HG02884 (cell line): ENCODE data around the gene RIT1.

ENCODE experiments used
- ATAC-seq: cut with Tn5 transposase; IDR thresholded peaks from one replicate; pipeline ENCODE4 v1.9.1; 2021; ENCODE audit warnings: mild to moderate bottlenecking, moderate library complexity; ENCODE audit not compliant: unreplicated experiment

The RIT1 gene

DNA sequence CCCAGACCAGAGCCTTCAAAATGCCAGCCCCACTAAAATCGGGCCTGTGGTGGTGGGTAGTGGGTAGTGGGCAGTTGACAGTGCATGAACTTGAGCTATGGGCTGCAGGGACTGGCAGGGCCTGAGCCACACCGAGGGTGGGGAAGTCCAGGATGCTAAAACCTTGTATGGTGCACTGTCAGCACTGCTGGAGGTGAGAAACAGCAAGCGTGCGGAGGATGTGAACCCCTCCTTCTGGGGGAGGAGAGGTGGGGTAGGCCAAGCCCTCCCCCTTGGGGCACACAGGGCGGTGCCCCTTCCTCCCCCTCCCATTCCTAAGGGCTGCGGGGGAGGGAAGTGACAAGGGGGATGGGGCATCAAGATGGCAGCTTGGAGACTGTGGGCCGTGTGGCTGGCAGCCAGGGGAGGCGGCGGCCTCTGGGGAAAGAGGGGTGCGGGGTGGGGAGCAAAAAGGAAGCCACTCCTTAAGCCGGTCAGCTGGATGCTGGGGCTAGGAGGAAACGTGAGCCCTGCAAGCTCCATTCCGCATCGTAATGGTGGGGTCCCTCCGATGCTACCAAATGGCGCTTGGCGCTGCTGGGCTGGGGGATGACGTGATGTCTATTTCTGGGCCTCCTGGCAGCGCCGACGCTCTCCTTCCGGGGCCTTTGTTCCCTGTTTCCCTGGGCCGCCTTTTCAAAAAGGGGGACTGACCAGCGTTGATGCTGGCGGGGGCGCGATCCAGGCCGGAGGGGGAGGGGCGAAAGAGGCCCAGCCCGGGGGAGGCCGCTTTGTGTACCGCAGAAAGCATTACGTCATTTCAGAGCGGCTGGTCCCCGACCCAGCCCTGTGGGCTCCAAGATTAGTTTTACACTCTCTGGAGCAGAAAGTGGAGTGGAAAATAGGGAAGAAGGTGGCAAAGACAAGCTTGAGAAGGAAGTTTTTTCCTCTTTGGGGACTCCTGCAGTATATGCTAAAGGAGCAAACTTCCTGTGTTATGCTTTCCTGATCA is 51.0 kb downstream of the RIT1 start:
- ATAC-seq = no peak

DNA sequence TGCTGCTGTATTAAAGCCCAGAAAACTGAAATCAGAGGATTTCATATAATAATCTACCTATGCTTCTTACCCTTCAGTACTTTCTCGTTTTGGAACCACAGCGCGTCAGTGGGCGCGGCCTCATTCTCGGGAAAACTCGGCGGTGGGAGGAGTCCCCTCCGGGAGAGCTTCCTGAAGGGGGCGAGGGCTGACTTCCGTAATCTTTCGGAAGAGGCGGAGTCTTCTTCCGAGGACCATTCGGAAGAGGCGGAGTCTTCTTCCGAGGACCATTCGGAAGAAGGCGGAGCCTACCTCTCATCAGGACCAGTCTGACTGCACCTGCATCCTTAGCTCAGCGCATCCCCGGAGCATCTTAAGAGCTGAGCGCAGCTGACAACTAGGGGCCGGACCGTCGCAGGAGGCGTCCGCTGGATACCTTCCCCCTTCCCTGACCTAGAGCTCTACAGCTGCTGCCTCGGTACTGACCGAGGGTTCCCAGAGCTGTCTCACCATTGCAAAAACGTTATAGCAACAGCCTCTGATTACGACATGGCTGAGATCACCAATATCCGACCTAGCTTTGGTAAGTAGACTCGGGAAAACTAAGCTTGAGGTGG is 51.8 kb downstream of the RIT1 start, which contains the start of gene SYT11:
SYT11 (plus strand) TSS at position 334 of the 596 bp plus-strand sequence; CDS start at position 529, 195 bp downstream.
- peak; percentile 57 for ATAC-seq

DNA sequence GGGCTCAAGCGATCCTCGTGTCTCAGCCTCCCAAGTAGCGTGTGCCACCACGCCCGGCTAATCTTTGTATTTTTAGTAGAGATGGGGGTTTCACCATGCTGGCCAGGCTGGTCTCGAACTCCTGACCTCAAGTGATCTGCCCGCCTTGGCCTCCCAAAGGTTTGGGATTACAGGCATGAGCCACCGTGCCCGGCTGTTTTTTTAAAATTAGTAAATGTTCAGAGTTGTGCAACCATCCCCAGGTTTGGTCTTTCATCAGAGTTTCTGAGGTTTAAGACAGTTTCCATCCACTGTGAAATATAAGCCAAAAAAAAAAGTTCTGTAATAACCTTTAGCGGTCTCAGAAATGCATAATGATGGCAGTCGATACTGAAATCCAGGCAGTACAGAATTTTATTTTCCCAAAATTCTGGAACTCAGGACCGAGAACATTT is 52.3 kb downstream of the RIT1 start:
- ATAC-seq = no peak

DNA sequence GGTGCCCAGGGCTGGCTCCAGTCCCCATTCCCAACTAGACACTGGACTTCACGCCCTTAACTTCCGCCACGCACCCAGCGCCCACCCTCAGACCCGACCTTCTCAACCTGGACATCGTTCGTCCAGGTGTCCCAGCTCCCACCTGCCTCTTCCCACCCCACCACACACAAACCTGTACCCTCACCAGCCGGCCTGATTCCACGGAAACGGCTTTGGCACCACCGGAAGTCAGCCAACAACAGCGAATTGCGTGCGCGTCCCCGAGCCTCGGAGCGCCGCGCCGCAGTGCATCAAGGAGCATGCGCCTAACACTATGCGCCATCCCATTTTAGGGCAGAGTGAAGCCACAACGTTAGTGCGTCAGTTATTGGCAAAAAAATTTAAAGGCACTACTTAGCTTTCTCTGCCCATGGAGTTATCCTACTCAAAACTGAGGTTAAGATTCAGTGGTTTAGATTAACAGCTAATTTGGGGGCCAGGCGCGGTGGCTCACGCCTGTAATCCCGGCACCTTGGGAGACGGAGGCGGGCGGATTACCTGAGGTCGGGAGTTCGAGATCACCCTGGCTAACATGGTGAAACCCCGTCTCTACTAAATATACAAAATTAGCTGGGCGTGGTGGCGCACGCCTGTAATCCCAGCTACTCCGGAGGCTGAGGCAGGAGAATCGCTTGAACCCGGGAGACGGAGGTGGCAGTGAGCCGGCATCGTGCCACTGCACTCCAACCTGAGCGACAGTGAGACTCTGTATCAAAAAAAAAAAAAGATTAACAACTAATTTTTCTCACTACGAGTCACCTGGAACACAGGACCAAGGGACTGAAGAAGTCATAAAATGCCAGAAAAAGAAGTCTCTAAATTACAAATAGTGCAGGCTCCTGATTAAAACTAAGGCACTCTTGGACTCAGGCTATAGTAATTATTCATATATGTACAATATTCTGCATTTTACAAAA is 53.9 kb downstream of the RIT1 start, which contains the start of gene GON4L:
GON4L (minus strand) TSS at position 240 of the 956 bp plus-strand sequence. CDS start 3,434 bp downstream, outside the sequence.
- ATAC-seq = peak; percentile 56

DNA sequence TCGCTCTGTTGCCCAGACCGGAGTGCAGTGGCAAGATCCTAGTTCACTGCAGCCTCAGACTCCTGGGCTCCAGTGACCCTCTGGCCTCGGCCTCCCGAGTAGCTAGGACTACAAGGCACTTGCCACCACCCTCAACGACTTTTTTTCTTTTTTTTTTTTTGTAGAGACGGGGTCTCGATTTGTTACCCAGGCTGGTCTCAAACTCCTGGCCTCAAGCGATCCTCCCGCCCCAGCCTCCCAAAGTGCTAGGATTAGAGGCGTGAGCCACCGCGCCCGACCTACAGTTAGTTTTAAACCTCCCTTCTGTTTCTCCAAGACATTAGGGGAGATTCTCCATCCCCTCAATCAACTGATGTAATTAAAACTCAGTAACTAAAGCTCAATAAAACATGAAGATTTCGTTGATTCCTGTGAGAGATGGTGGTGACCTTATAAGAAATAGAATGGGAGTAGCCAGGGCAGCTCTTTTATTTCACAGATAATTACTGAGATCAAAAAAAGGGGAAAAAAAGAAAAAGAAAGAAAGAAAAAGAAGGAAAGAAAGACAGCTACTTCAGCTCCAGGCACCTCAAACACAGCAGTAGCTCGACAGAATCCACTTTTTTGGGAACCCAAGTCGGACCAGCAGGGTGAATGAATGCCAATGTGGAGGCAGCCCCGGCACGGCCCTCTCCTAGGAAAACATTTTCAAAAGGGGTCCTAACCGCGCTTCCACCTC is 54.7 kb downstream of the RIT1 start:
- ATAC-seq = no peak

DNA sequence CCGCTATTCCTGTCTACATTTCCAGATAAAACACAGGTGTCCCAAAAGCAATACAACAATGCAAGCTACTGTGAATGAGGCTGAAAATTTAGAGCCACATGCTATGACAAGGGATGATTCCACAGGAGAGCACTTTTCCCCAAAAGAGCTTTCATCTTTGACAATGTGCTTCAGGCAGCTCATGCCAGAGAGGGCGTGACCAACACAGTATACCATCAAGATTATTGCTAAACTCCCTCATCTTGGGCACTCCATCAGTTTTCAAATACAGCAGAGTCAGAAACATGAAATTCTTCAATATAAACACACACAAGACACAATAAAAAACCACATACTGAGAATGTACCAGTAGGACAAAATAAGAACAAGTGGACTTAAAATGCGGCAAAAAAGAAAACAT is 60.8 kb downstream of the RIT1 start:
- ATAC-seq = no peak

DNA sequence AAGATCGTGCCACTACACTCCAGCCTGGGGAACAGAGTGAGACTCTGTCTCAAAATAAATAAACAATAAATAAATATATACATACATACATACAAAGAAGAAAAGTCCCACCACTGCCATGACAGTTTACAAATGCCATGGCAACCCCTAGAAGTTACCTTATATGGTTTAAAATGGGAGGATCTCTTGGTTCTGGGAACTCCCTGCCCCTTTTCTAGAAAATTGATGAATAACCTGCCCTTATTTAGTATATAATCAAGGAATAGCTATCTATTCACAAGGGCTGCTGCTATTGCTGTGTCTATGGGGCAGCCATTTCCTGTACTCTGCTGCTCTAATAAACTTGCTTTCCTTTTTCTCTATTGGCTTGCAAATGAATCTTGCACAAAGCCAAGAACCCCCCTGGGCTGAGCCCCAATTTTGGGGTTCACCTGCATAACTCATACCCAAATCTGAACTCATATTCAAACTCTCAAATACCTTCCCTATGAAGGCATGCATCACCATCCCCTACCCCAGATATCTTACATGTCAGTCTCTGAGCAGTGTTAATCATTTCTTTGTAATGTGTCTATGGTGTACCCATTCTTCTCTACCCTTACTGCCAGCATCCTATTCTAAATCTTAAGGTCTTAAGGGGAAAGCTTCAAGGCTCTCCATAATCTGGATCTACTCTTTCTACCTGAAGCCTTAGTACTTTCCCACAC is 63.2 kb downstream of the RIT1 start:
- ATAC-seq = no peak
